HG03575 (cell line): ENCODE results near the gene CORO2A.
"Not testable (repeated sequence)": the region's sequence is repeated elsewhere in the genome, so short reads cannot be mapped to it uniquely, and the experiment has no call there.

Source experiments
- ATAC-seq: cut with Tn5 transposase; IDR thresholded peaks from one replicate; pipeline ENCODE4 v1.9.1; 2021; ENCODE audit not compliant: unreplicated experiment, insufficient number of reproducible peaks, low FRiP score; ENCODE audit errors: extremely low read depth

CORO2A gene

DNA sequence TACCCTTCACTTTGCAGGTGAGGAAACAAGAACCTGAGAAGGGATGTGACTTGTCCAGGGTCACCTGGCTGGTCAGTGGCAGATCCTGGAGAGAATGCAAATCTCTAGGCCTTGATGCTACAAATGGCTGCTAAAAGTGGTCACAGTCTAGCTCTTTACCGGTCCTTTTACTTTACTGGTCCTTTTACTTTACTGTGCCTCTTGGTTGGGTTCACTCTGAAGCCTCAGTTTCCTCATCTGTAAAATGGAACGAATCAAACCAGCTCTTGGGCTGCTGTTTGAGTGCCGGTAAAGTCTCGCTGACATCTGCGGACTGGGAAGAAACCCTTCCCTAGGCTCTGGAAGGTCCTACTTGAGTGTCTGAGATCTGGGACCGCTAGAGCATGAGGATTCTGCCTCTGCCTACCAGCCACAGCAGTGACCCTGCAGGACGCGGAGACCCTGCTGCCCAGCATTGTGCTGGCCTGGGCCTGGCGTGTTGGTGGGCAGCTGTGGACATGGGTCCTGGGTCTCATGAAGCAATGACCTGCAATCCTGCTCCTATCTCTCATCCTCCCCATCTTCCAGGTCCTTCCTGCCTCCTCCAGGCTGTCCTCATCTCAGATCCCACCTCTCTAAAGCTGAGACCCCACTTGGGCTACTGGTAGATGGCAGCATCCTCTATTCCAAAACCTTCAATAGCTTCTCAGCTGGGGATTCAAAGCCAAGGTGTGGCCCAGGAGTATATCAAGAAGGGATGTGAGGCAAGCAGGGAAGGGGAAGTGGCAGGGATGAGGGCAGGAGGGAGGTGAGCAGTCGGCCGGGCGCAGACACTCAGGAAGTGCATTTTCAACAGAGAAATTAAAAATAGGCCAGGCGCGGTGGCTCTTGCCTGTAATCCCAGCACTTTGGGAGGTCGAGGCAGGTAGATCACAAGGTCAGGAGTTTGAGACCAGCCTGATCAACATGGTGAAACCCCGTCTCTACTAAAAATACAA, 13.3 kb downstream of the CORO2A start:
- no peak for ATAC-seq

DNA sequence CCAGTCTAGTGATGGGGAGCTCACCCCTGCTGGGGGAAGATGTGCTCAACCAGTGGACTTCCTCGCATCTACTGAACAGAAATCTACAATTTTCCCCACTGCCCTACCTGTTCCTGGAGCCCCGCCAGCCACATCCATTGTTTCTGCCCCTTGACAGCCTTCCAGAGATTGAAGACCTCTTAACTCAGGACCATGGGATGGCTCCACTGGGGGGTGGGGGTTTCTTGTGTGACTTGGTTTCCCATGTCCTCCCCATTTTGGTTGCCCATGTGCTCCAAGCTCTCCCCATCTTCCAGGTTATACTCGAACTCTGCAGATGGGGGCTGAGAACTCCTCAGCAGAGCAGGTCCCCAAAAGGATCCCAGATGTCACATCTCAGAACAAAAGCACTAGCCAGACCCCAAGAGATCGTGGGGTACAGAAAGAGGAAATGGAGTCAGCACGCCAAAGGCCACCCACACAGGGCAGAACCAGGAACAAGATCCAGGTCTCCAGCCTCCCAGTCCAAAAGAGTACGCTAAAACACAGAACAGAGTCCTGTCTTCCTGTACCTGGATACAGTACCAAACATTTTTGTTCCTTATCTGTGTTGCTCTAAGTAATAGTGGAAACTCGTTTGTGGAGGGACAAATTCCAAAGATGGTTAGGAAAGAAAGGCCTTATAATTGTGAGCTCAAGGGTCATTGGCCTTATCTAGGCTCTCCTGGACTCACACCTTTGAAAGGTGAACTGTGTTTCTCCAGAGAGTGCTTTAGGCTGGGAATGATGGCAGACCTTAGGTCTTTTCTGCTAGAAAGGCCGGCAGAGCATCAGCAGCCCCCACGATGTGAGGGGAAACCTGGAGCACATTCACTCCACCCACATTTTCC, 15.8 kb downstream of the CORO2A start:
- ATAC-seq: no peak

DNA sequence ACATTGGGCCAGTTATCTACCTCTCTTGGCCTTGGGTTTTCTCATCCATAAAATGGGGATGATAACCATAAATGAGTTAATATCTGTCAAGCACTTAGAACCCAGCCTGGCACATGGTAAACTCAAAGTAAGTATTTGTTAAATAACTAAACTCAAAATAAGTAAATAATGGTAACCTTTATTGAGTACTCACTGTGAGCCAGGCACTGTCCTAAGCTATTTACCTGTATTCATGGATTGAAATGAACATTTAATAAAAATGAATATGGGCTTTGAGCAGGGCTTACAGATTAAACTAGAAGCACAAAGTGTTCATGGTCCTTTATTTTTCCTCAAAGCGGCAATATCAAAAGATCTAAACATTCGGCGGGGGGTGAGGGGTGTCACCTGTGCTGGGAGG, 16.7 kb downstream of the CORO2A start:
- ATAC-seq: no peak

DNA sequence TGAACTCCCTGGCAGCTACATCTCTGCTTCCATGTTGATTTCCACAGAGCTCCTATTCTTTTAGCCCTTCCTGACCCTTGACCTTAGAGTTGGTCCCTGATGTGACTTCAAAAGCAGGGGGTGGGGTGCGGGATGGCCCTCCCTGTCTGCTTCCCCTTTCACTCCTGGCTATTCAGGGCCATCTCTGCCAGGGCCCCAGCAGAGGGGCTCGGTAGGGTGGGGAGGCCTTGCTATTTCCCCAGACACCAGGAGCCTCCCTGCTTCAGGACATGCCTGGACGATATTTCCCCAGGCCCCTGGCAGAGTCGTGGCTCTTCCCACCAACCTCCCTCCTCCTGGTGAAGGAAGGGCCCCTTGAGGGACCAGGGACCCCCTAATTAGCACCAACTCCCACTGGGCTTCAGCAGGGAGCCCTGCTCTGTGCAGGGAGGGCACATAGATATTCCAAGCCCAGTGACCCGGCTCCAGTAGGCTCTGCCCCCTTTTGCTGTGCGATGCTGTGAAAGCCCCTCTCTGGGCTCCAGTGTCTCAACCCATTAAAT, 17.3 kb downstream of the CORO2A start:
- no peak for ATAC-seq

DNA sequence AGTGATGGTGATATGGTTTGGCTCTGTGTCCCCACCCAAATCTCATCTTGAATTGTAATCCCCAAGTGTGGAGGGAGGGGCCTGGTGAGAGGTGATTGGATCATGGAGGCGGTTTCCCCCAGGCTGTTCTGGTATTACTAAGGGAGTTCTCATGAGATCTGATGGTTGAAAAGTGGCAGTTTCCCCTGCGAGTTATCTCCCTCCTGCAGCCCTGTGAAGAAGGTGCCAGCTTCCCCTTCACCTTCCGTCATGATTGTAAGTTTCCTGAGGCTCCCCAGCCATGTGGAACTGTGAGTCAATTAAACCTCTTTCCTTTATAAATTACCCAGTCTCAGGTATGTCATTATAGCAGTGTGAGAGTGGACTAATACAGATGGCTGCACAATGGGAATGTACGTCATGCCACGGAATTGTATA, 17.9 kb downstream of the CORO2A start:
- not testable (repeated sequence) for ATAC-seq

DNA sequence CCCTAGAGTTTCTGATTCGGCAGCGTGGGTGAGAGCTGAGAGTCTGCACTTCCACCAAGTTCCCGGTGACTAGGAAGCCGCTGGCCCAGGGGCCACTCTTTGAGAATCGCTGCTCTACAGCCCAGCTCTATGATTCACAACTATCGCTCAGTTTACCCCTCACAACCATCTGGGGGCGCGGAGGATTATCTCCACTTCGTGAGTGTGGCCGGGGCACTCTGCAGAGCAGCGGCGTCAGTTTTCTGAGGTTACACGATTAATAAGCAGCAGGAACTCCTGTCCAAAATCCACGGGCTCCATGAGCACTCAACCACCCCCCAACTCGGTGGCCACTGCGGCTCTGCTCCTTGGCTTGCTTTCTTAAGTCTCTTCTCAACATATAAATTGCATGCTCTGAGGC, 19.3 kb downstream of the CORO2A start:
- ATAC-seq: no peak

DNA sequence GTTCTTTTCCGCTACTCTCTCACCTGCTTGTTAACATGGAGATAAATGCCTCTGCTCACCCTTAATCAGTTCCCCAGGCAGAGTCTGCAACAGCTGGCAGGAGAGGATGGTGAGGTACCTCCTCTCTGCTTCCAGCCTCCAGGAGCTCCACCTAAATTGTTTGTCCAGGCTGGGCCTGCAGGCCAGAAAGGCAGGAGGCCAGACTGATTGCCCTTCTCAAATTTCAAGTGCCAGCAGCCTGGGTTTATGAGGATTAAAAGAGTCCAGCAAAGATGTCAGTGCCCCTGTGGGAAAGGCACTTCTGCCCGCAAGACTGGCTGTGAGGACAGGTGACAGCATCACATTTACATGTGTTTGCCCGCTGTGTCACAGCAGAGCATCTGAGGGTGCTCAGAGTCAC, 19.8 kb downstream of the CORO2A start:
- no peak for ATAC-seq

DNA sequence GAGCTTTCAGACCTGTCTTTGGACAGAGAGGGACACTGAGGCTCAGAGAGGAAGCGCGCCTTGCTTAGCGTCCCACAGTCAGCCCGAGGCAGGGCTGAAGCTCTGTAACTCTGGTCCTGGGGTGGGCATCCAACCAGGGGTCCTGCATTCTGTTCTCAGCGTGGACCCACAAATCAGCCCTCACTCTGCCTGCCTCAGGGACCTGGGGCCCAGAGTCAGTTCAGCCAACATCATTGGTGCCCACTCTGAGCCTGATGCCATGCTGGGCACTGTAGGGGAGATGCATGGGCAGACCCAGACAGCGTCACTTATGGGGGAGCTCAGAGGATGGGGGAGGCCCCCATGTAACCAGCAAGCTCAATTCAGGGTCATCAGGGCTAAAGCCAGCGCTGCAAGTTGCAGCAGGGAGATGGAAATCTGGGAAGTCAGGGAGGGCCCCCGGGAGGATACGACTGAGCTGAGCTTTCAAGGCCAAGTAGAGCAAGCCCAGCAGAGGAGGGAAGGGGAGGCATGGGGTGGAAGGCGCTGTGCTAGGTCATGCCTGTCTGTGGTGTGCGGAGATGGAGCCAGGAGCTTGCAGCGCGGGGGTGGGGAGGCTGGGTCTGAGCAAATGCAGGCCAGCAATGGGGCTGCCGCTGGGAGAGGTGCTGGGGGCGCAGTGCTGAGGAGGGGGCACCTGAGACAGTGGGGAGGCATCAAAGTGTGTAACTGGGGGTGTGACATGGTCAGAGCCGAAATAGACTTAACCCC, 21.1 kb downstream of the CORO2A start:
- ATAC-seq: no peak

DNA sequence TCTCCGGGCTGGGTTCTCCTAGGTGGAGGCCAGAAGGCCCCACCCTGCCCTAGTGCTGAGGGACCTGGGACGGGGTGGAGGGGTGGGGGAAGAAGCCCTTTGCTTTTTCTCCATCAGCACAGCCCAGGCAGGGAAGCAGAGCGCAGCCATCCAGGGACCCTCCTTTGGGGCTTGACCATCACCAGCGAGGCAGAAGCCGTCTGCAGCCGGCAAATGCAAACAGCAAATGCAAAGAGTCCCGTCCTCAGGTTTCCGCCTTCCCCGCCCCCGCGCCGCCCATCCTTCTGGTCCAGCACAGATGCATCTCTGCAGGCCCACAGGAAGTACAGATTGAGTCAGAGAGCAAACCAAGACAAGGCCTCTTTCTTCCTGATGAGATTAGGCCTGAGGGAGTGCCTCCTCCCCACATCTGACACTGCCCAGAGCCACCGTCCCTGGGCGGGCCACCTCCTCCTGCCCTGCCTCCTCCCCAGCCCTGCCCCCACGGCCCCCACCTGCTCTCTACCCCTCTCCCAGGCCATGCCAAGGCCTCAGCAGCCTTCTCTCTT, 23.4 kb downstream of the CORO2A start:
- peak; percentile 96 for ATAC-seq

DNA sequence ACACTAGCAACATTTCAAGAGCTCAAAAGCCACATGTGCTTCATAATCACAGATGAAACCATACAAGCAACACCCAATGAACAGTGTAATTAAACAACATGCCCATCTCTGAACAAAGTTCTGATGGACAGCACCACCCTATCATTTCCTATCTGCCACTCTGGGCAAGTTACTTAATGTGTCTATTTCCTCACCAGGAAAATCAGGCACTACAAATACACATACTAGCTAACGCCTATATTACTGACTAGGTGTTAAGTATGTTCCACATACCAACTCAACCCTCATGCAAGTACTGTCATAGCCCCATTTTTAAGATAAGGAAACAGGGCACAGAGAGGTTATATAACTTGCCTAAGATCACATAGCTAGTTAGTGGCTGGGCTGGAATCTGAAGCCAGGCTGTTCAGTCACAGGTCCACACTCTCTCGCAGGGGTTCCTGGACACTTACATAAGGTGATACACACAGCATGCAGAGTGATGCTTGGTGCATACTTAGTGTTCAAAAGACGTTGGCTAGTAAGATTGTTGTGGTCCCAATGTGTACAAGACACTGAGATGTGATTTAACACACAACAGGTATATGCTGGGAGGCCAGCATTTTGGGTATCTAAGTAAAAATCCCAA, 24.2 kb downstream of the CORO2A start:
- no peak for ATAC-seq

DNA sequence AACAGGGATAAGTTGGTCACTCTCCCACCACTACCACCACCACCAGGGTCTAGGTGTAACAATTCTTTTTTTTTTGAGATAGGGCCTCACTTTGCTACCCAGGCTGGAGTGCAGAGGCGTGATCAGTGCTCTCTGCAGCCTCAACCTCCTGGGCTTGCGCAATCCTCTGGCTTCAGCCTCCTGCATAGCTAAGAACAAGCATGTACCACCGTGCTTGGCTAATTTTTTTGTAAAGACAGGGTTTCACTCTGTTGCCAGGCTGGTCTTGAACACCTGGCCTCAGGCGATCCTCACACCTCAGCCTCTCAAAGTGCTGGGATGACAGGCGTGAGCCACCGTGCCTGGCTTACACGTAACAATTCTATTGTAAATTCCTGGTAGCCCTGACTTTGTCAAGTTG, 27.5 kb downstream of the CORO2A start:
- ATAC-seq: no peak

DNA sequence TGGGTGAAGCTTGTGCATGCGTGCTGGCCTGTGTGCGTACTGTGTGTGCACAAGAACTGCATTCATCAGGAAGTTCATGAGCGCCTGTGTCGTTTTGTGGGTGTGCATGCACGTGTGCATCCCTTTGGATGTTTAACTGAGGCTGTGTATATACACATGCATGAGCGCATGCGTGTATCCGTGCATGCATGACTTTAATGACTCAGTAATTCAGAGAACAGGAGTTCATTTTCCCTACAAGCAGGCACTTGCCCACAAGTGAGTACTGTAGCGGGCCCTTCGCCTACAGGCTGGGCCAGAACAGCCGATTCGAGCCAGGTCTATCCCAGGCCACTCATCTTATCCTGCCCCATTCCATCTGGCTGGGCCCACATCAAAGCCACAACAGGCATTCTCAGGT, 29.8 kb downstream of the CORO2A start:
- ATAC-seq: no peak

DNA sequence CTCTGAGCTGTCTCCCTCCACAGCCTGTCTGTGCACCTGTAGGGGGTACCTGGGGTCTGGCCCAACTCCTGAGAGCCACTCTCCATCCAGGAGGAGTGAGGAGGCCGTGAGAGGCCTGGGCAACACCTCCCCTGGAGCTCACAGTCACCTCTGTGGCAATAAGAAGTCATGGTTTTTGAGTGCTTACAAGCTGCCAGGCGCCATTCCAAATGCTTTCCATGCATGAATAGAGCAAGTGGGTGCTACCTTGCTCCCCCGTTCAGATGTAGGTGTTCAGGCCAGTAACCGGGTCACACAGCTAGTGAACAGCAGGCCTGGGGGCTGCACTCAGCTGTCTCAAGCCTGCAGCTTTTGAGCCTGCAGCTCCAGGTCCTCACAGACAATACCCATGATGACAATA, 30.6 kb downstream of the CORO2A start:
- ATAC-seq: no peak

DNA sequence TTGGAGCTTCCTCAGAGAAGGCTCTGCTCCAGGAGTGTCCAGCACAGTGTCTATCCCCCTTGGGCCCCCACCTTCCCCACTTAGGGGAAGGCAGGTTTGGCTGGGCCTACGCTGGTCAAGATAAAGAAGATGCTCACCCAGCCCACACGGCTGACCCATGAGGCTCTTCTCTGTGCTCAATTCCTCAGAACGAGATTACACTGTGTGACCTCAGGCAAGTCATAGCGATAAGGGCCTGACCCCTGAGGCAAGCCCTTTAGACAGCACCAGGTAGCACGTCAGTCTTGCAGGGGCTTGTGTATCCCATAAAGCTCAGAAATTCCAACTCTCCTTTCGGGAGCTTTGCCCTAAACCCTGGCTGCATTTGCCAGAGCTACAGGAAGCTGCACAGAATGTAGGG, 32.6 kb downstream of the CORO2A start:
- no peak for ATAC-seq

DNA sequence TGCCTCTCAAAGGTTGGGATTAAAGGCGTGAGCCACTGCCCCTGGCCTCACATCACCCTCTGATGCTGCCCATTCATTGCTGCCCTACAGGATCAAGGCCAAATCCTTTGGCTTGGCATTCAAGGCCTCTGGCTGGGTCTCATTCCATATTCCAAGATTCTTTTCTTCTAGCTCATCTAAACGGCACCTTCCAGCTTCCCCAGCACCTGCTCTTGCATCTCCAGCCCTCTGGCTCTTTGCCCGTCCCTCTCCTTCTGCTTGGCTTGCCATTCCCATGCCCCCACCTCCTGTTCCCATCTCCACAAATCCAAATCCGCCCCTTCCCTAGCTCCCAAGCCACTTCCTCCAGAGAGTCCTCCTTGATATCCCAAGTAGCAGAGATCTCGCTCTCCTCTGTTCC, 33.1 kb downstream of the CORO2A start:
- no peak for ATAC-seq

DNA sequence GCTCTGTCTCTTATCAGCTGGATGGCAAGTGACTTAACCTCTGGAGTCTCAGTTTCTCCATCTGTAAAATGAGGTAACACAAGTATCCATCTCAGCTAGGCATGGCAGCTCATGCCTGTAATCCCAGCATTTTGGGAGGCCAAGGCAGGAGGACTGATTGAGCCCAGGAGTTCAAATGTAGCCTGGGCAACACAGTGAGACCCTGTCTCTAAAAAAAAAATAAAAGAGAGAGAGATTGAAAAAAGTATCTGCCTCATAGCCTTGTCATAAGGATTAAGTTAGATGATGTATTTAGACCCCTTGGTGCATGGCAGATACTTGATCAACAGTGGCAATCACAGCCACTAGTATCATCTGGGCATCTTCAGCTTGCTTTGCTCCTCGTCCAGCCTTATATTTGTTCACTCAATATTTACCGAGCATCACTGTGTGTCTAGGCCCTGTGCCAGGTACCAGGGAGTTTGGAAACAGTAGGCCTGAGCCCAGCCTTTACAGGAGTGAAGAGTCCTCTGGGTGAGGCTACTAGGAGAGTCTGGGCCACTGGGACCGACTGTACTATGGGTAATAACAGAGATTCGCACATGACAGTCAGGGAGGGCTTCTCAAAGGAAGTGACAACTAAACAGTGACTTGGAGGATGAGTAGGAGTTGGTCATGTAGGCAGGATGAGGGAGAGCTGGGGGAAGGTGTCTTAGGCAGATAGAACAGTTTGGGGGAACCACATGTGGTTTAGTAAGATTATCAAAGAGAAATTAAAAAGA, 34.2 kb downstream of the CORO2A start:
- no peak for ATAC-seq

DNA sequence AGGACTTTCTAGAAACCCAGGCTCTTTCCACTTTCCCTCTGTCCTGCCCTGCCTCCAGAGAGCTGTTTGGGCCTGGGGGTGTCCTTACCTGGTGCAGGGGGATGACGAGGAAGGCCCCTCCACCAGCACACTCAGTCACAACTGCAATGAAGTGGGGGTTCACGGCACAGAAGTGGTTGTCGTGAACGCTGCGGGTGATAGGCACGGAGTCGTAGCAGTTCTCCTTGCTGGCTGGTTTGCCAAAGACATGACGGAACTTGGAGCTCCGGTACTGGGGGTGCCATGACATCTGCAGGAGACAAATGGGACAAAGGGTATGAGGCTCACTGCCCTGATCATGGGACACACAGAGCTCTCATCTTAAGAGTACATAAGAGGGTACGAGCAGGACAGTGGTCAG, 35.1 kb downstream of the CORO2A start:
- ATAC-seq: no peak

DNA sequence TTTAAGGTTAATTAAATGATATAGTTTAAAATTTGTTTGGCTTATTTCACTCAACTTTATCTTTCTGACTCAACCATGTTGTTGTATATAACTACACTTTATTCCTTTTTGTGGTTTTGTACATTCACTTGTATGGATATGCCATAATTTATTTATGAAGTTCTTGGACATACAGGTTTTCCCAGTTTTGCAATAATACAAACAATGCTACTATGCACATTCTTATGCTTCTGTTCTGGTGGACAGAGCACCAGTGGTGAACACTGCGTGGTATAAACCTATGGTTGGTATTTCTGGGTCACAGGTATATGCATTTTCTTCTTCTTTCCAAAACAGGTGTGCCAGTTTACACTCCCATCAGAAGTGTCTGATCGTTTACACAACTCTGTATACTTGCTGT, 37.8 kb downstream of the CORO2A start:
- ATAC-seq: no peak
